Neural cell (in vitro differentiated cells): ENCODE results near the gene C12orf54. TPM values are rescaled to one million over a fixed set of nuclear protein-coding genes. Genes with fewer than 3 reads are reported as not detected.
"Not testable (repeated sequence)": the region's sequence is repeated elsewhere in the genome, so short reads cannot be mapped to it uniquely, and the experiment has no call there.

Experiments
- H2AFZ ChIP-seq: fragments of 200-600, 300-800 bp; sonication (generic), shearing (Covaris generic); 2 replicates; pipeline ENCODE4 v1.6.0; 2014; ENCODE audit warnings: low read depth, mild to moderate bottlenecking, antibody characterized with exemption, low read length, moderate library complexity
- H3F3A ChIP-seq: fragments of 200-600 bp; shearing (Covaris generic); 2 replicates; pipeline ENCODE4 v1.6.1; 2016; ENCODE audit warnings: mild to moderate bottlenecking, moderate library complexity, mixed read lengths, antibody characterized with exemption, low read length; ENCODE audit not compliant: insufficient read depth, poor library complexity, severe bottlenecking
- H3K27ac ChIP-seq: fragments of 200-600, 300-800 bp; sonication (generic), shearing (Covaris generic); 2 replicates; pipeline ENCODE4 v1.5.1; 2014; ENCODE audit warnings: mild to moderate bottlenecking, low read length, moderate library complexity
- H3K27me3 ChIP-seq: fragments of 300-800, 200-600 bp; sonication (generic), shearing (Covaris generic); 2 replicates; pipeline ENCODE4 v1.6.0; 2014; ENCODE audit warnings: mild to moderate bottlenecking, low read depth, low read length, moderate library complexity; ENCODE audit not compliant: insufficient read depth
- H3K36me3 ChIP-seq: fragments of 300-800, 200-600 bp; sonication (generic), shearing (Covaris generic); 2 replicates; pipeline ENCODE4 v1.5.1; 2014; ENCODE audit warnings: mild to moderate bottlenecking, antibody characterized with exemption, low read length, moderate library complexity; ENCODE audit not compliant: insufficient read depth
- H3K4me2 ChIP-seq: fragments of 300-800, 200-600 bp; sonication (generic), shearing (Covaris generic); 2 replicates; pipeline ENCODE4 v1.6.0; 2014; ENCODE audit warnings: mild to moderate bottlenecking, low read length
- H3K4me3 ChIP-seq: fragments of 300-800, 200-600 bp; sonication (generic), shearing (Covaris generic); 2 replicates; pipeline ENCODE4 v1.5.1; 2014; ENCODE audit warnings: mild to moderate bottlenecking, low read length, moderate library complexity
- H3K79me2 ChIP-seq: fragments of 200-600 bp; shearing (Covaris generic); replicated peaks from 2 replicates; pipeline ENCODE4 v1.6.0; 2014; ENCODE audit warnings: mild to moderate bottlenecking, low read length, moderate library complexity; ENCODE audit not compliant: insufficient read depth
- H3K9ac ChIP-seq: fragments of 300-800, 200-600 bp; sonication (generic), shearing (Covaris generic); 2 replicates; pipeline ENCODE4 v1.6.1; 2016; ENCODE audit warnings: mild to moderate bottlenecking, low read length, mixed read lengths
- H3K9me2 ChIP-seq: fragments of 200-600 bp; shearing (Covaris generic); 2 replicates; pipeline ENCODE4 v1.6.1; 2016; ENCODE audit warnings: mild to moderate bottlenecking, low read length, mixed read lengths; ENCODE audit not compliant: insufficient read depth
- H3K9me3 ChIP-seq: fragments of 200-600, 300-800 bp; sonication (generic), shearing (Covaris generic); 2 replicates; pipeline ENCODE4 v1.6.1; 2016; ENCODE audit warnings: mild to moderate bottlenecking, mixed run types, low read length, moderate library complexity, mixed read lengths
- H4K20me1 ChIP-seq: fragments of 200-600 bp; shearing (Covaris generic); 2 replicates; pipeline ENCODE4 v1.6.1; 2016; ENCODE audit warnings: mild to moderate bottlenecking, mixed run types; ENCODE audit not compliant: insufficient read depth
- EP300 ChIP-seq: fragments of 450-650 bp; conservative IDR thresholded peaks from 2 replicates; pipeline ENCODE4 v1.6.1; 2014; ENCODE audit warnings: antibody characterized with exemption, mild to moderate bottlenecking, moderate library complexity; ENCODE audit not compliant: poor library complexity, severe bottlenecking
- EZH2 ChIP-seq: fragments of 200-600, 300-800 bp; shearing (Covaris generic), sonication (generic); IDR thresholded peaks from 2 replicates; pipeline ENCODE4 v1.6.1; 2014; ENCODE audit warnings: antibody characterized with exemption, low read length, borderline replicate concordance, mild to moderate bottlenecking; ENCODE audit not compliant: insufficient read depth, poor library complexity, severe bottlenecking
- MXI1 ChIP-seq: fragments of 450-650 bp; conservative IDR thresholded peaks from 2 replicates; pipeline ENCODE4 v1.6.1; 2014; ENCODE audit warnings: antibody characterized with exemption, mild to moderate bottlenecking; ENCODE audit not compliant: poor library complexity, severe bottlenecking
- POLR2AphosphoS5 ChIP-seq: IDR thresholded peaks from 2 replicates; pipeline ENCODE4 v1.6.1; 2012
- RAD21 ChIP-seq: fragments of 450-650 bp; conservative IDR thresholded peaks from 2 replicates; pipeline ENCODE4 v1.6.1; 2014; ENCODE audit warnings: antibody characterized with exemption, mild to moderate bottlenecking, moderate library complexity
- SMC3 ChIP-seq: fragments of 450-650 bp; conservative IDR thresholded peaks from 2 replicates; pipeline ENCODE4 v1.6.1; 2014; ENCODE audit warnings: antibody characterized with exemption, mild to moderate bottlenecking, moderate library complexity; ENCODE audit not compliant: poor library complexity
- TAF1 ChIP-seq: IDR thresholded peaks from 2 replicates; pipeline ENCODE4 v1.6.1; 2012; ENCODE audit warnings: low read depth
- polyA minus RNA-seq: library from RNA; depleted of rRNA, polyadenylated mRNA; stranded (reverse); fragments of >200 nt; gene quantifications from 2 replicates; pipeline ENCODE4 v1.2.3, GENCODE V29; 2014
- polyA plus RNA-seq: library from polyadenylated mRNA; depleted of rRNA; stranded (reverse); fragments of >200 nt; gene quantifications from 2 replicates; pipeline ENCODE4 v1.2.3, GENCODE V29; 2014
- TF ChIP-seq, protein P1 (sequence below): fragments of 450-650 bp; IDR thresholded peaks from 2 replicates; pipeline ENCODE4 v1.5.1; 2014; ENCODE audit warnings: antibody characterized with exemption, mild to moderate bottlenecking, moderate library complexity; ENCODE audit not compliant: poor library complexity, severe bottlenecking
- TF ChIP-seq, protein P2 (sequence below): IDR thresholded peaks from 2 replicates; pipeline ENCODE4 v1.6.1; 2012; ENCODE audit warnings: borderline replicate concordance

C12orf54 gene
- polyA plus RNA-seq (not detected in 2 replicates), polyA minus RNA-seq (not detected in 2 replicates)

DNA sequence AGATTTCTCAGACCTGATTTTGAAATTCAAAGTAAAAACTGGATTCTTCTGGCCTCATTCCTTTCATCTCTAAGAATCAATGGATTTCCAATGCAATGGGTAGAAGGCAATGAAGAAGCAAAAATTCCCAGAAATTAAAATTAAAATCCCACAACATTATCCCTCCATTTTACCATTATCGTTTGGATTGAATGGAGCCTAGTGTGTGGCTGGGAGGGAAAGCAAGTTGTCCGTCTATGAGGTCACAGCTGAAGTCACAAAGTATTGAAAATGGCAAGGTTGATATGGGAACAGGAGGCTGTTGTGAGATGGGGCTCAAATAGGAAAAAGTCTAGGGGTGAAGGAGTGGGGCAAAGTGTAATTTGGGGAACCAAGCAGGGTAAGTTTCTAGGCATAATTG, at the start of gene C12orf54:
Gene C12orf54, plus strand, starts transcription at position 301 of the 400 bp plus-strand sequence. CDS start 799 bp downstream, outside the sequence.
- Histone ChIP-seq H3K9me2 (no peaks in the 10 kb centered on the region), H3F3A (no peaks in the 10 kb centered on the region), H3K27ac (no peak within 1 kb of the TSS), H2AFZ (no peak within 1 kb of the TSS), H4K20me1 (no peaks in the 10 kb centered on the region), H3K36me3 (no peaks in the 10 kb centered on the region), H3K4me3 (no peak within 1 kb of the TSS), H3K9ac (no peak within 1 kb of the TSS), H3K79me2 (no peaks in the 10 kb centered on the region), H3K4me2 (no peak within 1 kb of the TSS), H3K9me3 (no peaks in the 10 kb centered on the region), H3K27me3 (no peaks in the 10 kb centered on the region)
- TF ChIP-seq EZH2 (no peak), MXI1 (no peak), EP300 (no peak), SMC3 (no peak), POLR2AphosphoS5 (no peak)
- TF ChIP-seq, protein P1, sequence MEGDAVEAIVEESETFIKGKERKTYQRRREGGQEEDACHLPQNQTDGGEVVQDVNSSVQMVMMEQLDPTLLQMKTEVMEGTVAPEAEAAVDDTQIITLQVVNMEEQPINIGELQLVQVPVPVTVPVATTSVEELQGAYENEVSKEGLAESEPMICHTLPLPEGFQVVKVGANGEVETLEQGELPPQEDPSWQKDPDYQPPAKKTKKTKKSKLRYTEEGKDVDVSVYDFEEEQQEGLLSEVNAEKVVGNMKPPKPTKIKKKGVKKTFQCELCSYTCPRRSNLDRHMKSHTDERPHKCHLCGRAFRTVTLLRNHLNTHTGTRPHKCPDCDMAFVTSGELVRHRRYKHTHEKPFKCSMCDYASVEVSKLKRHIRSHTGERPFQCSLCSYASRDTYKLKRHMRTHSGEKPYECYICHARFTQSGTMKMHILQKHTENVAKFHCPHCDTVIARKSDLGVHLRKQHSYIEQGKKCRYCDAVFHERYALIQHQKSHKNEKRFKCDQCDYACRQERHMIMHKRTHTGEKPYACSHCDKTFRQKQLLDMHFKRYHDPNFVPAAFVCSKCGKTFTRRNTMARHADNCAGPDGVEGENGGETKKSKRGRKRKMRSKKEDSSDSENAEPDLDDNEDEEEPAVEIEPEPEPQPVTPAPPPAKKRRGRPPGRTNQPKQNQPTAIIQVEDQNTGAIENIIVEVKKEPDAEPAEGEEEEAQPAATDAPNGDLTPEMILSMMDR: no peak
- TF ChIP-seq, protein P2, sequence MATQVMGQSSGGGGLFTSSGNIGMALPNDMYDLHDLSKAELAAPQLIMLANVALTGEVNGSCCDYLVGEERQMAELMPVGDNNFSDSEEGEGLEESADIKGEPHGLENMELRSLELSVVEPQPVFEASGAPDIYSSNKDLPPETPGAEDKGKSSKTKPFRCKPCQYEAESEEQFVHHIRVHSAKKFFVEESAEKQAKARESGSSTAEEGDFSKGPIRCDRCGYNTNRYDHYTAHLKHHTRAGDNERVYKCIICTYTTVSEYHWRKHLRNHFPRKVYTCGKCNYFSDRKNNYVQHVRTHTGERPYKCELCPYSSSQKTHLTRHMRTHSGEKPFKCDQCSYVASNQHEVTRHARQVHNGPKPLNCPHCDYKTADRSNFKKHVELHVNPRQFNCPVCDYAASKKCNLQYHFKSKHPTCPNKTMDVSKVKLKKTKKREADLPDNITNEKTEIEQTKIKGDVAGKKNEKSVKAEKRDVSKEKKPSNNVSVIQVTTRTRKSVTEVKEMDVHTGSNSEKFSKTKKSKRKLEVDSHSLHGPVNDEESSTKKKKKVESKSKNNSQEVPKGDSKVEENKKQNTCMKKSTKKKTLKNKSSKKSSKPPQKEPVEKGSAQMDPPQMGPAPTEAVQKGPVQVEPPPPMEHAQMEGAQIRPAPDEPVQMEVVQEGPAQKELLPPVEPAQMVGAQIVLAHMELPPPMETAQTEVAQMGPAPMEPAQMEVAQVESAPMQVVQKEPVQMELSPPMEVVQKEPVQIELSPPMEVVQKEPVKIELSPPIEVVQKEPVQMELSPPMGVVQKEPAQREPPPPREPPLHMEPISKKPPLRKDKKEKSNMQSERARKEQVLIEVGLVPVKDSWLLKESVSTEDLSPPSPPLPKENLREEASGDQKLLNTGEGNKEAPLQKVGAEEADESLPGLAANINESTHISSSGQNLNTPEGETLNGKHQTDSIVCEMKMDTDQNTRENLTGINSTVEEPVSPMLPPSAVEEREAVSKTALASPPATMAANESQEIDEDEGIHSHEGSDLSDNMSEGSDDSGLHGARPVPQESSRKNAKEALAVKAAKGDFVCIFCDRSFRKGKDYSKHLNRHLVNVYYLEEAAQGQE: no peak

DNA sequence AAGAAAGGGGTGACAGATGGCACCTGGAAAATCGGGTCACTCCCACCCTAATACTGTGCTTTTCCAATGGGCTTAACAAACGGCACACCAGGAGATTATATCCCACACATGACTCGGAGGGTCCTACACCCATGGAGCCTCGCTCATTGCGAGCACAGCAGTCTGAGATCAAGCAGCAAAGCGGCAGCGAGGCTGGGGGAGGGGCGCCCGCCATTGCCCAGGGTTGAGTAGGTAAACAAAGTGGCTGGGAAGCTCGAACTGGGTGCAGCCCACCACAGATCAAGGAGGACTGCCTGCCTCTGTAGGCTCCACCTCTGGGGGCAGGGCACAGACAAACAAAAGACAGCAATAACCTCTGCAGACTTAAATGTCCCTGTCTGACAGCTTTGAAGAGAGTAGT, 48.3 kb upstream of the C12orf54 start:
- H3K9me3 ChIP-seq, H3K27ac ChIP-seq, H4K20me1 ChIP-seq, H3K9me2 ChIP-seq, H3K27me3 ChIP-seq, H3K4me2 ChIP-seq, H3K4me3 ChIP-seq, H3K9ac ChIP-seq, H3K36me3 ChIP-seq, H3K79me2 ChIP-seq, H3F3A ChIP-seq, H2AFZ ChIP-seq: not testable (repeated sequence)

DNA sequence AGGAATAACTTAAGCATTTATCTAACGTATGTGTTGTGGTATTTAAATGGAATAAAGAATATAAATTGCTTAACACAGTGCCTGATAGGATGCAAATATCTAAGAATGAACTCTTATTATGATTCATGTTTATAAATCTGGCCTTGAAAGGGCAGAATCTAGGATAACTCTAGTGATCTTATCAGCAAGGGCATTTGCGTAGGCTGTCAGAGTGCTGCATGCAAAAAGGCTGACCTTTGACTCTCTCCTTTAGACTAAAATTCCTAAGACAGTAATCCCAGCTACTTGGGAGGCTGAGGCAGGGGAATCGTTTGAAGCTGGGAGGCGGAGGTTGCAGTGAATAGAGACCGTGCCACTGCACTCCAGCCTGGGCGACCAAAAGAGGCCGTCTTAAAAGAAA, 41.2 kb upstream of the C12orf54 start:
- Histone ChIP-seq H3K4me2 (no peak overlapping the region), H4K20me1 (no peaks in the 10 kb centered on the region)

More for the DNA sequence above, 41.2 kb upstream of the C12orf54 start:
- TF ChIP-seq EZH2: no peak
- TF ChIP-seq EP300: no peak
- TF ChIP-seq POLR2AphosphoS5: no peak
- TF ChIP-seq TAF1: no peak
- TF ChIP-seq SMC3: no peak
- TF ChIP-seq RAD21: no peak
- TF ChIP-seq, protein P1: no peak
- TF ChIP-seq, protein P2: no peak
- no peak for TF ChIP-seq MXI1
- no peaks in the 10 kb centered on the region for H3K9me3 ChIP-seq
- no peak overlapping the region for H3K27ac ChIP-seq
- H3K4me3 ChIP-seq: no peak overlapping the region
- H3K27me3 ChIP-seq: no peaks in the 10 kb centered on the region
- no peaks in the 10 kb centered on the region for H3K79me2 ChIP-seq
- no peak overlapping the region for H3K9ac ChIP-seq
- H3F3A ChIP-seq: no peaks in the 10 kb centered on the region
- no peaks in the 10 kb centered on the region for H3K9me2 ChIP-seq
- no peaks in the 10 kb centered on the region for H3K36me3 ChIP-seq
- H2AFZ ChIP-seq: no peak overlapping the region
